HG03097 (cell line): ENCODE data around the gene MXI1.
"Not testable (repeated sequence)": the region's sequence is repeated elsewhere in the genome, so short reads cannot be mapped to it uniquely, and the experiment has no call there.

Experiments
- ATAC-seq: cut with Tn5 transposase; IDR thresholded peaks from one replicate; pipeline ENCODE4 v1.9.1; 2021; ENCODE audit not compliant: unreplicated experiment, low FRiP score

MXI1 gene

GRCh38 chr10:110179220-110179619, 28.2 kb upstream of the MXI1 start:
- no peak for ATAC-seq

DNA sequence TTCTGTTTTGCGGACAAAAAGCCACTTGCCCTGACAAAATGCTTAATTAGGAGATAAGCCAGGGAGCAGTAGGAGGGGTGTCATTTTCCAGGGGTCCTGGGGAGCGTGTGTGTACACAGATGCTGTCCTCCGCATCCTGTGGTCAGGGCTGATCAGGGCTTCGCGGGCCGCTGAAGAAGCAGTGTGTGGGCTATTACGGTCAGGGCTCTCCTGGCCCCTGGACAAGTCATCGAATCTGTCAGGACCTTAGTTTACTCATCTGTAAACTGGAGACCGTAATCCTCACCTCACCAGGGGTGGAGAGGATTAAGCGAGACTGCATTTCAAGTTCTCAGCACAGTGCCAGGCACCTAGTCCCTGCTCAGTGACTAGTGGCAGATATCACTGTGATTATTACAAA, 26.0 kb upstream of the MXI1 start:
- ATAC-seq: no peak

DNA sequence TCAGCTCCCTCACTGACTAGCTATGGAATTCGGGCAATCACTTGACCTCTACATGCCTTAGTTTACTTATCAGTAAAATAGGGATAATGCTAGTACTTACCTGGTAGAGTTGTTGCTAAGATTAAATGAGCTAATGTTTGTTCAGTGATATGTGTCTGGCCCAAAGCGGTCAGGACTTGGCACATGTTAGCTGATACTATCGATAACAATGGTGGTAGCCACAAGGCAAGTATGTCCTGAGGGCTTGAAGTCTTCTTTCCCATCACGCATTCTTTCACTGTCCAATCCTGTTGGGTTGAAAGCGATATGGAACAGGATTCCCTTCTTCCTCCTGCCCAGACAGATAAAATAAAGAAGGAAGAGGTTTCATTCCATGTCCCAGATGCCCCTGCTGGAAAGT, 25.5 kb upstream of the MXI1 start:
- no peak for ATAC-seq

- ATAC-seq: no peak
These were observed 23.0 kb upstream of the MXI1 start for GRCh38 chr10:110184398-110184797.

GRCh38 chr10:110185646-110186182, 21.7 kb upstream of the MXI1 start:
- not testable (repeated sequence) for ATAC-seq

DNA sequence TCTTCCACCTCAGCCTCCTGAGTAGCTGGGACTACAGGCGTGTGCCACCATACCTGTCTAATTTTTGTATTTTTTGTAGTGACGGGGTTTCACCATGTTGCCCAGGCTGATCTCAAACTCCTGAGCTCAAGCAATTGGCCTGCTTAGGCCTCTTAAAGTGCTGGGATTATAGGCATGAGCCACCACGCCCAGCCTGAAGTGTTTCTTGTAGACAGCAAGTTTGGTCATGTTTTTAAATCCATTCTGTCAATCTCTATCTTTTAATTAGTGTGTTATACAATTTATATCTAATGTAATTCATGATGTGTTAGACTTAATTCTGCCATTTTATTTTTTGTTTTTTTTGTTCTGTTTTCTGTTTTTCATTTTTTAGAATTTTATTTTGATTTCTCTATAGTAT, 17.2 kb upstream of the MXI1 start:
- no peak for ATAC-seq

DNA sequence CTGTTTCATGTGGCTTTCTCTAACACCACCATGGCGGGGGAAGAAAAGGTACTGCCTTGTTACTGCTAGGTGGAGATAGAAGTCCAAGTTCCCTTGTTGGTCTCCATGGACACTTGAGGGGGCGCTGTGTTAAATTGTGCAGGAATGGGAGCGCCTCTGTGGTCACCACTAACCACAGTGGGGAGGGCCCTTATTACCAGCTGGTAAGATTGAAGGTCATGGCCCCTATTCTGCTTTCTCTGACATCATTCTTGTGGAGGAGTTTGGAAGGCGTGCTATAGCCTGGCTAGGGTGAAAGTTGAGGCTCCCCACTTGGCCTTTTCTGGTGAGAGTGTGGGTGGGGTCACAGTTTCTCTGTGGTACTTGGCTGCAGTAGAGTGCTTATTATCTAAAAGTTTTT, 14.9 kb upstream of the MXI1 start:
- ATAC-seq: no peak

- ATAC-seq: no peak
These were observed 6.9 kb upstream of the MXI1 start for GRCh38 chr10:110200503-110200902.

GRCh38 chr10:110201046-110201445, 6.4 kb upstream of the MXI1 start:
- ATAC-seq: not testable (repeated sequence)

DNA sequence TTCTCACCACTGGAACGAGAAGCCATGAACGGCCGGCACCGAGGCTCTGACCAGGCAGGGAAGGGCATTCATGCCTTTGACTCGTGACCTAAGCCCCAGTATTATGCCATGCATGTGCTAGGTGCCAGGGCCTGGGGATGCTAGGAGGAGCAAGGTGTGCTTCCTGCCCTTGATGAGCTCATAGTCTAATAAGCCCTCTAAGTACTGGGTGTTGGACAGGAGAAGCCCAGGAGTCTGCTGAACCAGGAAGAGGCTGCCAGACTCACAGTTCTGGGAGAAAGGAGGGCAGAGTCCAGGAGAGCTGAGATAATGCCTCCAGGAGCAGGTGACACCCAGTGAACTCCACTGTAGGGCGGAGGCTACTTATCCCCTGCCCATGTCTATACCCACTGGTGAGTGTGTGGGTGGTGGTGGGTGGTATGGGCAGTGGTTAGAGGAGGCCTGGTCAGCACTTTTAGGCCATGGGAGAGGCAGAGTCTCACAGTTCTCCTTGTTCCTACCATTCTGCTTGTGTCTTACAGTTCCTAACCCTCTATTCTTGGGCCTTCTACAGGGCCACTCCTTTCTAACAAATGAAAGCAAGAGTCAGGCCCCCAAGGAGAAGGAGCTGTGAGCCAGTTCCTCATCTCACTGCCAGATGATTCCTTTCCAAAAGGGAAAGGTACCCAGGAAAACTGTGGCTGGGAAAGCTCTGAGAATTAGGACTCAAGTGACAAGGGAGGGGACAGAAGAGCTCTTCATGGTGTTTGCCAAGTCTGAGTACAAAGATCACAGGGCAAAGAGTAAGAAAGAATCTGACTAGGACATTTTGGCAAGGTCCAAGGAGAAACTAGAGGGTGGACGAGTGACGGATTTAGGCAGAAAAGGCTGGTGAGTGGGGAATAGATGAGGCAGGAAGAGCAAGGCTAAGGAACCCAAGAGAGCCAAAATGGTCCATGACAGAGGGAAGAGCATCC, 3.6 kb upstream of the MXI1 start:
- ATAC-seq: no peak

GRCh38 chr10:110205051-110205675, 2.2 kb upstream of the MXI1 start:
- ATAC-seq: no peak

- ATAC-seq: peak; percentile 4
These were observed 604 bp downstream of the MXI1 start for GRCh38 chr10:110207805-110208613.

DNA sequence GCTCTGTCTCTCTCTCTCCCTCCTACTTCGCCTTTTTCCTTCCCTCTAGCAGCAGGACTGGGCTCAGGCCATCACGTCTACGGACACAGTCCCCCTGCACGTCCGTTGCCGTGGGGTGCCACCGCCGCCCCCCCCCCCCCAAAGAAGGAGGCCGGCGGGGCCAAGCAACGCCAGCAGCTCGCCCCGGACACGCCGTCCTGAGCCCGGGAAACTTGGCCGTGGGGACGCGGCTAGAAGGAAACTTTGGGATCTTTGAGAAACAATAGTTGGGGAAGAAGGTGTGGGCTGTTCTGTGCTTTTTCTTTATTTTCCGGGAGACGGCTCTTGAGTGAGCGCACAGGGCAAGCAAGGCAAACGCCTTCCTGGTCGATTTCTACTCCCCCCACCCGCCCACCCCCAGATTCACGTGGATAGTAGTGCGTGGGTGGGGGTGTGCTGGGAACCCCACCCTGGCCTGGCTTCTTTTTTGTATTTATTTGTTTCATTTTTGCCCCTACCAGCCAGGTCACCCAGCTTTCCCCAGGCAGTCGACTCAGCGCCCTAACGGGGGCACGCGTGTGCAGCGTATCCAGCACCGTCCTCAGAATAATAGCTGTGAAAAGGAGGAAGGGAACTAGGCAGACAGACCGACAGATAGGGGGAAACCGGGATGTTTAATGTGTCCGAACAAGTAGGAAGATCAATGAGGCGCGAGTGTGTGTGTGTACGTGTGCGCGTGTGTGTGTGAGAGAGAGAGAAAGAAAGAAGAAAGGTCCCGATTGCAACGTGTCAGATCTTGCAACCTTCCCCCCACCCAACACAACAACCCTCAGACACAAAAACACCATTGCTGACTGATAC, 1.4 kb downstream of the MXI1 start:
- ATAC-seq: no peak

DNA sequence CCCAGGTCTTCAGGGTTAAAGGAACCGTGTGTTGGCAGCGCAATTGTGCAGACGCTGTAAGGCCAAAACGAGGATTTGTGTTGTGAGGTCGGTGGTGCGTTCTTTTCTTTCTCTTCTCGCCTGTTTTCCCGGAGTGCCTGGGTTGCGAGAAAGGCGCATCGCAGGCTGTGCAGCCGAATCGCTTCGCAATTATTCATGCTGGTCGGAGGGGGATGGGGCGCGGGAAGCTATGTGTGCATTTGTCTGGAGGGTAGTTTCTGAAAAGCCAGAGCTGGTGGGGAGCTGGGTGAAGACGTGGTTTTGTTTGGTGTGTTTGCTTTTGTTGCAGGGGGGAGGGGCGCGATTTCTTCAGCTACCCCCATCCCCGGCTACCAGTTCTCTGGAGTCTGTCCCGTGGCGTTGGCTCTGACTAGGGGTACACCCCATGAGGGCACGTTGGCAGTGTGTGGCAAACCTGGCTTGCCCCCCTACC, 2.1 kb downstream of the MXI1 start:
- no peak for ATAC-seq

- no peak for ATAC-seq
These were observed 2.7 kb downstream of the MXI1 start for GRCh38 chr10:110209926-110210673.

- peak; percentile 59 for ATAC-seq
These were observed 3.5 kb downstream of the MXI1 start for GRCh38 chr10:110210674-110211464.

- ATAC-seq: no peak
These were observed 4.0 kb downstream of the MXI1 start for GRCh38 chr10:110211465-110211843.
